K562 (cell line): ENCODE results near the gene PHKG2. TPM values are rescaled to one million over a fixed set of nuclear protein-coding genes. Genes with fewer than 3 reads are reported as not detected.

Source experiments
- BDP1 ChIP-seq: IDR thresholded peaks from 3 replicates; pipeline ENCODE4 v1.6.1; 2011; ENCODE audit not compliant: insufficient read length, insufficient read depth
- ELF2 ChIP-seq: fragments of 250-450 bp; sonication (Bioruptor Pico); IDR thresholded peaks from 2 replicates; pipeline ENCODE4 v1.5.0; 2021; ENCODE audit warnings: mild to moderate bottlenecking
- FIP1L1 ChIP-seq: fragments of 200-400 bp; formaldehyde crosslinking; IDR thresholded peaks from 2 replicates; pipeline ENCODE4 v1.6.1; 2018; ENCODE audit warnings: mild to moderate bottlenecking, low read depth, low read length; ENCODE audit not compliant: poor library complexity, severe bottlenecking
- HOXB6 ChIP-seq: fragments of 250-450 bp; sonication (Bioruptor Pico); IDR thresholded peaks from 2 replicates; pipeline ENCODE4 v1.5.1; 2022; ENCODE audit warnings: mild to moderate bottlenecking, borderline replicate concordance
- KHSRP ChIP-seq: fragments of 450-650 bp; IDR thresholded peaks from 2 replicates; pipeline ENCODE4 v1.6.1; 2017
- PHF20 ChIP-seq: fragments of 450-650 bp; IDR thresholded peaks from 2 replicates; pipeline ENCODE4 v1.6.1; 2018; ENCODE audit not compliant: partially characterized antibody
- PTRF ChIP-seq: fragments of 450-650 bp; IDR thresholded peaks from 2 replicates; pipeline ENCODE4 v1.6.1; 2016; ENCODE audit warnings: mild to moderate bottlenecking, missing genetic modification characterization, missing compliant biosample characterization
- RB1 ChIP-seq: fragments of 450-650 bp; IDR thresholded peaks from 2 replicates; pipeline ENCODE4 v1.6.1; 2017; ENCODE audit warnings: low read depth, mild to moderate bottlenecking
- RHOXF2B ChIP-seq: fragments of 250-450 bp; sonication (Bioruptor Pico); conservative IDR thresholded peaks from 2 replicates; pipeline ENCODE4 v1.5.1; 2021
- THRA ChIP-seq: fragments of 450-650 bp; IDR thresholded peaks from 2 replicates; pipeline ENCODE4 v1.6.1; 2017; ENCODE audit warnings: mild to moderate bottlenecking, moderate library complexity
- ZNF431 ChIP-seq: sonication (generic); formaldehyde crosslinking; IDR thresholded peaks from 2 replicates; pipeline ENCODE4 v1.8.0; 2022; ENCODE audit warnings: mild to moderate bottlenecking, missing genetic modification reagents
- polyA plus RNA-seq, 8 experiments: library from polyadenylated mRNA; depleted of rRNA in 4 of 8; stranded (reverse) in 5 of 8; unstranded in 3 of 8; fragments of >200 nt; fragmentation: Nextera tagmentation in 2 of 8; fragmentation: Illumina TruSeq in 1 of 8; extraction: Ambion mirVana in 2 of 8; extraction: Trizol in 1 of 8; gene quantifications; 2 replicates each; pipeline versions ENCODE4 v1.2.1 to v1.2.3, GENCODE V29; 2011 to 2014; ENCODE audit warnings: inconsistent platforms in 1 of 8, missing spikeins in 1 of 8
- total RNA-seq, 7 experiments: library from RNA; depleted of rRNA in 6 of 7; stranded (reverse); fragments of >200 nt in 6 of 7; fragmentation: Illumina TruSeq in 2 of 7; extraction: Trizol in 2 of 7; gene quantifications; 2 replicates each; pipeline versions ENCODE4 v1.2.1 to v1.2.3, GENCODE V29; 2011 to 2021; ENCODE audit warnings: low replicate concordance in 1 of 7

Gene PHKG2
- total and polyA plus RNA-seq, 9 of the 15 experiments (the other 6 are each of a cell fraction or from before 2014, with no cell fraction given): 5.8 to 54.2 (median 30.7) TPM

- no peak for TF ChIP-seq THRA
- TF ChIP-seq HOXB6 (CRISPR knock-in tag): no peak
- TF ChIP-seq FIP1L1: no peak
- TF ChIP-seq BDP1: no peak
- no peak for TF ChIP-seq PHF20
- TF ChIP-seq RHOXF2B (CRISPR knock-in tag): no peak
- TF ChIP-seq PTRF: no peak
- TF ChIP-seq ZNF431 (CRISPR knock-in tag): no peak
- TF ChIP-seq RB1: no peak
- no peak for TF ChIP-seq KHSRP
- no peak for TF ChIP-seq ELF2
Observed at GRCh38 chr16:30784215-30784614, 36.0 kb downstream of the PHKG2 start (continued).
